Measurements from ENCODE around the gene STAC3.
A peak's percentile ranks its signal among the peaks of the same experiment; 100 is the strongest.

The STAC3 gene

GRCh38 chr12:57219993-57220754, 30.8 kb downstream of the STAC3 start:
- Histone ChIP-seq H3K9ac (ENCODE audit: insufficient read length, low read depth) (no peak overlapping the region), H3K9me3 (ENCODE audit: insufficient read depth, low read length) (no peaks in the 10 kb centered on the region), H3K4me3 (ENCODE audit: insufficient read length, low read depth) (no peak overlapping the region), H3K4me1 (ENCODE audit: insufficient read depth, insufficient read length) (peaks cover 44% of the 10 kb centered on the region), H3K36me3 (ENCODE audit: insufficient read depth, insufficient read length, low read length) (no peaks in the 10 kb centered on the region), H3K27me3 (ENCODE audit: insufficient read depth, insufficient read length) (peaks cover 96% of the 10 kb centered on the region)
- TF ChIP-seq SUZ12 (IDR thresholded peaks at IDR 0.05; ENCODE audit: extremely low read depth, insufficient read depth, insufficient read length) (no peak), ZNF274 (IDR thresholded peaks at IDR 0.05; ENCODE audit: low read depth, low read length) (no peak), YY1 (IDR thresholded peaks at IDR 0.05; ENCODE audit: insufficient read depth, insufficient read length) (no peak)
- no peak for DNase-seq (ENCODE audit: low read depth, low spot score)

- Histone ChIP-seq H3K4me3 (ENCODE audit: insufficient read length, low read depth) (no peak overlapping the region), H3K4me1 (ENCODE audit: insufficient read depth, insufficient read length) (peaks cover 51% of the 10 kb centered on the region), H3K9me3 (ENCODE audit: insufficient read depth, low read length) (no peaks in the 10 kb centered on the region), H3K9ac (ENCODE audit: insufficient read length, low read depth) (peak overlapping the region; percentile 39), H3K36me3 (ENCODE audit: insufficient read depth, insufficient read length, low read length) (no peaks in the 10 kb centered on the region), H3K27me3 (ENCODE audit: insufficient read depth, insufficient read length) (peaks cover 96% of the 10 kb centered on the region)
- TF ChIP-seq SUZ12 (IDR thresholded peaks at IDR 0.05; ENCODE audit: extremely low read depth, insufficient read depth, insufficient read length) (peak; percentile 16), YY1 (IDR thresholded peaks at IDR 0.05; ENCODE audit: insufficient read depth, insufficient read length) (no peak)
- DNase-seq (ENCODE audit: low read depth, low spot score) = no peak
Observed at GRCh38 chr12:57219205-57219992, 31.6 kb downstream of the STAC3 start.

GRCh38 chr12:57218030-57218853, 32.7 kb downstream of the STAC3 start:
- Histone ChIP-seq H3K9me3 (ENCODE audit: insufficient read depth, low read length) (no peaks in the 10 kb centered on the region), H3K9ac (ENCODE audit: insufficient read length, low read depth) (peak overlapping the region; percentile 75), H3K36me3 (ENCODE audit: insufficient read depth, insufficient read length, low read length) (peaks cover 7% of the 10 kb centered on the region), H3K4me1 (ENCODE audit: insufficient read depth, insufficient read length) (peaks cover 59% of the 10 kb centered on the region), H3K4me3 (ENCODE audit: insufficient read length, low read depth) (no peak overlapping the region), H3K27me3 (ENCODE audit: insufficient read depth, insufficient read length) (peaks cover 90% of the 10 kb centered on the region)
- TF ChIP-seq ZNF274 (IDR thresholded peaks at IDR 0.05; ENCODE audit: low read depth, low read length) = no peak
- no peak for TF ChIP-seq YY1 (IDR thresholded peaks at IDR 0.05; ENCODE audit: insufficient read depth, insufficient read length)
- no peak for TF ChIP-seq SUZ12 (IDR thresholded peaks at IDR 0.05; ENCODE audit: extremely low read depth, insufficient read depth, insufficient read length)
- no peak for DNase-seq (ENCODE audit: low read depth, low spot score)

- Histone ChIP-seq H3K4me3 (ENCODE audit: insufficient read length, low read depth) (peak overlapping the region; percentile 29), H3K4me1 (ENCODE audit: insufficient read depth, insufficient read length) (peaks cover 53% of the 10 kb centered on the region), H3K9ac (ENCODE audit: insufficient read length, low read depth) (peak overlapping the region; percentile 75), H3K36me3 (ENCODE audit: insufficient read depth, insufficient read length, low read length) (peaks cover 15% of the 10 kb centered on the region), H3K9me3 (ENCODE audit: insufficient read depth, low read length) (no peaks in the 10 kb centered on the region), H3K27me3 (ENCODE audit: insufficient read depth, insufficient read length) (peaks cover 80% of the 10 kb centered on the region)
- peak; percentile 84 for TF ChIP-seq SUZ12 (IDR thresholded peaks at IDR 0.05; ENCODE audit: extremely low read depth, insufficient read depth, insufficient read length)
- TF ChIP-seq YY1 (IDR thresholded peaks at IDR 0.05; ENCODE audit: insufficient read depth, insufficient read length) = no peak
- no peak for TF ChIP-seq ZNF274 (IDR thresholded peaks at IDR 0.05; ENCODE audit: low read depth, low read length)
- no peak for DNase-seq (ENCODE audit: low read depth, low spot score)
Observed at GRCh38 chr12:57216921-57217879, 33.8 kb downstream of the STAC3 start.

- peak within 1 kb of the TSS; percentile 75 for H3K9ac ChIP-seq (ENCODE audit: insufficient read length, low read depth)
- DNase-seq (ENCODE audit: low read depth, low spot score) = no peak
- H3K36me3 ChIP-seq (ENCODE audit: insufficient read depth, insufficient read length, low read length) = peaks cover 24% of the 10 kb centered on the region
- H3K4me1 ChIP-seq (ENCODE audit: insufficient read depth, insufficient read length) = peaks cover 48% of the 10 kb centered on the region
- peak within 1 kb of the TSS; percentile 32 for H3K4me3 ChIP-seq (ENCODE audit: insufficient read length, low read depth)
- TF ChIP-seq SUZ12 (IDR thresholded peaks at IDR 0.05; ENCODE audit: extremely low read depth, insufficient read depth, insufficient read length) (no peak), ZNF274 (IDR thresholded peaks at IDR 0.05; ENCODE audit: low read depth, low read length) (no peak), YY1 (IDR thresholded peaks at IDR 0.05; ENCODE audit: insufficient read depth, insufficient read length) (no peak)
- peaks cover 70% of the 10 kb centered on the region for H3K27me3 ChIP-seq (ENCODE audit: insufficient read depth, insufficient read length)
- H3K9me3 ChIP-seq (ENCODE audit: insufficient read depth, low read length) = no peaks in the 10 kb centered on the region
Observed at GRCh38 chr12:57216014-57216911, 34.7 kb downstream of the STAC3 start, which contains the start of gene NXPH4. Gene NXPH4, plus strand, starts transcription at chr12:57216794. Its CDS starts 176 bp downstream, at chr12:57216970.

Data from NT2/D1 (cell line).